Suprapubic skin (tissue), 4 donors: ENCODE measurements around the gene ST7.

Experiments
- CTCF ChIP-seq, 2 donors: fragments of 200-600 bp in 1 of 2; fragments of 450-650 bp in 1 of 2; sonication (generic) in 1 of 2; IDR thresholded peaks; one replicate each; pipeline ENCODE4 v1.5.1; 2016 to 2019; ENCODE audit warnings: antibody characterized with exemption in 2 of 2, mild to moderate bottlenecking in 1 of 2, moderate library complexity in 1 of 2
- EP300 ChIP-seq: sonication (generic); formaldehyde crosslinking; IDR thresholded peaks from one replicate; pipeline ENCODE4 v1.6.1; 2017; ENCODE audit warnings: antibody characterized with exemption
- POLR2A ChIP-seq, 2 donors: fragments of 450-650 bp; IDR thresholded peaks; one replicate each; pipeline ENCODE4 v1.6.1; 2017; ENCODE audit warnings: antibody characterized with exemption in 2 of 2, mild to moderate bottlenecking in 2 of 2, moderate library complexity in 2 of 2
- POLR2AphosphoS5 ChIP-seq, 3 donors: sonication (generic); formaldehyde crosslinking; IDR thresholded peaks; one replicate each; pipeline ENCODE4 v1.6.1; 2017; ENCODE audit warnings: antibody characterized with exemption in 3 of 3

GRCh38 chr7:116998567-116999175 is 45.4 kb downstream of the ST7 start:
- TF ChIP-seq CTCF (IDR thresholded peaks at IDR 0.05) (no peak), POLR2AphosphoS5 (IDR thresholded peaks at IDR 0.05) (no peak), POLR2A (IDR thresholded peaks at IDR 0.05) (no peak), EP300 (no peak)
